SK-N-MC (cell line): ENCODE measurements around the gene HBG2.

Source experiments
- DNase-seq: peaks from one replicate; pipeline ENCODE4 v3.0.0-alpha.2; 2011; ENCODE audit warnings: low read depth, low spot score
- H3K27ac ChIP-seq: fragments of 200-600 bp; sonication (generic); 2 replicates; pipeline ENCODE4 v1.5.1; 2016; ENCODE audit warnings: mixed run types
- H3K36me3 ChIP-seq: fragments of 200-600 bp; sonication (generic); 2 replicates; pipeline ENCODE4 v1.6.1; 2017; ENCODE audit warnings: antibody characterized with exemption, low read length, mixed read lengths; ENCODE audit not compliant: insufficient read depth
- H3K4me3 ChIP-seq: fragments of 200-600 bp; sonication (generic); 2 replicates; pipeline ENCODE4 v1.5.1; 2016
- H3K9ac ChIP-seq: fragments of 200-600 bp; sonication (generic); 2 replicates; pipeline ENCODE4 v1.8.0; 2017; ENCODE audit warnings: mixed run types, mixed read lengths; ENCODE audit not compliant: insufficient read length
- H3K9me3 ChIP-seq: fragments of 200-600 bp; sonication (generic); 2 replicates; pipeline ENCODE4 v1.6.1; 2017; ENCODE audit warnings: low read depth, mild to moderate bottlenecking, antibody characterized with exemption, low read length, moderate library complexity, mixed read lengths
- EZH2 ChIP-seq: fragments of 200-600 bp; sonication (generic); IDR thresholded peaks from one replicate; pipeline ENCODE4 v1.6.1; 2017; ENCODE audit warnings: antibody characterized with exemption
- FOXP2 ChIP-seq: optimal IDR thresholded peaks from 2 replicates; pipeline ENCODE3; 2011; ENCODE audit warnings: mild to moderate bottlenecking, moderate library complexity; ENCODE audit not compliant: insufficient read depth; ENCODE audit errors: extremely low read length, control extremely low read depth
- POLR2AphosphoS5 ChIP-seq: IDR thresholded peaks from 2 replicates; pipeline ENCODE4 v1.6.1; 2012; ENCODE audit warnings: mild to moderate bottlenecking, low read depth, low read length, borderline replicate concordance

The HBG2 gene

GRCh38 chr11:5284637-5285036, 30.1 kb upstream of the HBG2 start:
- Histone ChIP-seq H3K27ac (no peak overlapping the region), H3K9ac (no peak overlapping the region), H3K36me3 (no peaks in the 10 kb centered on the region), H3K4me3 (no peak overlapping the region), H3K9me3 (no peaks in the 10 kb centered on the region)
- no peak for DNase-seq
- no peak for TF ChIP-seq FOXP2
- TF ChIP-seq EZH2: no peak
- TF ChIP-seq POLR2AphosphoS5: no peak

DNA sequence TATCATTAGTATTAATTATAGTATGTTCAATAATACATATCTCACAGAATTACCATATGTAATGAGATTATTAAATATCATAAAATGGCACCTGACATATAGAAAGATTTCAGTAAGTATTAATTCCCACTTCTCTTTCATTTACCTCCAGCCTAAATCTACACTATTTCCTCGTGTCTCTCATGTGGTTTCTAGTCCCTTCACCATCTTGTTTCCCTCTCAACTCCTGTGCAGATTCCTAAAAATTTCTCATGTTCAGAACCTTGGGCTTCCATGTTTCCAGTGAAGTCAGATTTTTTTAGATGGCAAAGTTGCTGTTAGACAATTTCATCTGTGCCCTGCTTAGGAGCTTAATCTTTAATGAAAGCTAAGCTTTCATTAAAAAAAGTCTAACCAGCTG, 29.3 kb upstream of the HBG2 start:
- Histone ChIP-seq H3K4me3 (no peak overlapping the region), H3K9me3 (no peaks in the 10 kb centered on the region), H3K36me3 (no peaks in the 10 kb centered on the region), H3K9ac (no peak overlapping the region), H3K27ac (no peak overlapping the region)
- TF ChIP-seq EZH2 (no peak), POLR2AphosphoS5 (no peak), FOXP2 (no peak)
- no peak for DNase-seq

GRCh38 chr11:5283086-5283485, 28.5 kb upstream of the HBG2 start:
- Histone ChIP-seq H3K27ac (no peak overlapping the region), H3K9me3 (no peaks in the 10 kb centered on the region), H3K9ac (no peak overlapping the region), H3K4me3 (no peak overlapping the region), H3K36me3 (no peaks in the 10 kb centered on the region)
- TF ChIP-seq POLR2AphosphoS5: no peak
- TF ChIP-seq FOXP2: no peak
- TF ChIP-seq EZH2: no peak
- no peak for DNase-seq

GRCh38 chr11:5282628-5283027, 28.0 kb upstream of the HBG2 start:
- TF ChIP-seq FOXP2 (no peak), EZH2 (no peak), POLR2AphosphoS5 (no peak)
- Histone ChIP-seq H3K36me3 (no peaks in the 10 kb centered on the region), H3K9me3 (no peaks in the 10 kb centered on the region), H3K9ac (no peak overlapping the region), H3K27ac (no peak overlapping the region), H3K4me3 (no peak overlapping the region)
- DNase-seq: no peak

DNA sequence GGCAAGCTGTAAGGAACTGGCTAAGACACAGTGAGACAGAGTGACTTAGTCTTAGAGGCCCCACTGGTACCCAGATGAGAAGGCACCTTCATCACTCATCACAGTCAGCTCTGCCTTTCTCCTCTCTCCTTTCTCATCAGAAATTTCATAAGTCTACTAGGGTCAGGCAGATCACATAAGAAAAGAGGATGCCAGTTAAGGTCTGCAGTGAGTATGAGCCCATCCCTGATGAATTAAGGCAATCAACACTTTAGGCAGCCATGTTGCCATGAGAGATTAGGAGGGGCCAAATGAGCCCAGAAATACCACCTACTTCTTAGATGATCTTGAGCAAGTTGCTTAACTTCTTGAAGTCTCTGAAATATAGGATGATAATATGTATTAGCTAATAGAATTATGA, 27.0 kb upstream of the HBG2 start:
- TF ChIP-seq EZH2 (no peak), POLR2AphosphoS5 (no peak), FOXP2 (no peak)
- DNase-seq: no peak

GRCh38 chr11:5280582-5281102, 26.1 kb upstream of the HBG2 start:
- Histone ChIP-seq H3K9me3 (no peaks in the 10 kb centered on the region), H3K4me3 (no peak overlapping the region), H3K9ac (no peak overlapping the region), H3K27ac (no peak overlapping the region), H3K36me3 (no peaks in the 10 kb centered on the region)
- TF ChIP-seq FOXP2: no peak
- TF ChIP-seq EZH2: no peak
- TF ChIP-seq POLR2AphosphoS5: no peak
- DNase-seq: no peak

More for the DNA sequence above, 27.0 kb upstream of the HBG2 start:
- no peak overlapping the region for H3K4me3 ChIP-seq
- H3K9ac ChIP-seq: no peak overlapping the region
- H3K27ac ChIP-seq: no peak overlapping the region
- H3K36me3 ChIP-seq: no peaks in the 10 kb centered on the region
- no peaks in the 10 kb centered on the region for H3K9me3 ChIP-seq

- TF ChIP-seq POLR2AphosphoS5 (no peak), EZH2 (no peak), FOXP2 (no peak)
- no peaks in the 10 kb centered on the region for H3K9me3 ChIP-seq
- H3K36me3 ChIP-seq: no peaks in the 10 kb centered on the region
- H3K4me3 ChIP-seq: no peak overlapping the region
- H3K27ac ChIP-seq: no peak overlapping the region
- DNase-seq: no peak
- no peak overlapping the region for H3K9ac ChIP-seq
These were observed 25.0 kb upstream of the HBG2 start for GRCh38 chr11:5279471-5280090.

DNA sequence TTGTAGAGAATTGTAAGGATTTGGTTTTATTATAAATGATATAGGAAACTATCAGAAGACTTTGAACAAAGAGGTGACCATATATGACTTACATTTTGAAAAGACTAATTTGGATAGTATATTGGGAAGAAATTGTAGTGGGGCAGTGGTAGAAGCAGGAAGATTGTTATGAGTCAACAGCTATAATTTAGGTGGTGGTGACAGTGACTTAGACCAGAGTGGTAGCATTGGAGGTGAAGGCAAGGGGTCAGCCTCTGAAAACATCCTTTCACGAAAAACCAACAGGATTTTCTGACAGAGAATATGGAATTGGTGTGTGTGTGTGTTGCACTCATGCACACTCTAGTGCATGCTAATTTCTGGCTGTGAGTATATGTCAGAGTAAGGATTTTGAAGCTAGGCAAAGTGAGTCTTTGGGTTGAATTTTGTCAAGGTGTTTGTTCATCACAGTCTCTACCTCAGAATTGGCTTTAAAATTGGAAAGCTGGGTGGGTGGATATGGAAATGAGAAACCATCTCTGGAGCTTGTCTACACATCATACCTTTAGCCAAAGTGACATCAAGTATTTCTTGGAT, 23.3 kb upstream of the HBG2 start:
- DNase-seq: no peak
- TF ChIP-seq POLR2AphosphoS5 (no peak), FOXP2 (no peak), EZH2 (no peak)
- no peak overlapping the region for H3K4me3 ChIP-seq
- H3K9me3 ChIP-seq: no peaks in the 10 kb centered on the region
- H3K36me3 ChIP-seq: no peaks in the 10 kb centered on the region
- H3K27ac ChIP-seq: no peak overlapping the region
- H3K9ac ChIP-seq: no peak overlapping the region
